Endothelial cell of umbilical vein (primary cell): ENCODE measurements around the gene ADPGK.

Experiments
- EZH2 ChIP-seq: IDR thresholded peaks from 2 replicates; pipeline ENCODE4 v1.6.1; 2012; ENCODE audit warnings: borderline replicate concordance, low read depth, mild to moderate bottlenecking, moderate library complexity, low read length, inconsistent platforms; ENCODE audit not compliant: severe bottlenecking
- FOS ChIP-seq: IDR thresholded peaks from 2 replicates; pipeline ENCODE4 v1.6.1; 2011; ENCODE audit warnings: mild to moderate bottlenecking, low read length, moderate library complexity, borderline replicate concordance; ENCODE audit not compliant: insufficient read depth
- JUN ChIP-seq: IDR thresholded peaks from 2 replicates; pipeline ENCODE4 v1.6.1; 2011; ENCODE audit warnings: borderline replicate concordance, low read depth; ENCODE audit not compliant: insufficient read length, insufficient read depth
- POLR2A ChIP-seq: IDR thresholded peaks from 2 replicates; pipeline ENCODE4 v1.6.1; 2012; ENCODE audit warnings: low read depth, mild to moderate bottlenecking, control low read depth, low read length
- POLR2AphosphoS5 ChIP-seq: IDR thresholded peaks from 2 replicates; pipeline ENCODE4 v1.6.1; 2012; ENCODE audit warnings: low read depth, mild to moderate bottlenecking, control low read depth, low read length, moderate library complexity; ENCODE audit not compliant: insufficient read depth
- TF ChIP-seq, protein P1 (sequence below), 2 donors: IDR thresholded peaks; 1 replicate in 1 of 2; 2 replicates in 1 of 2; pipeline ENCODE4 v1.5.1; 2011; ENCODE audit warnings: low read length in 2 of 2, mild to moderate bottlenecking in 2 of 2, moderate library complexity in 2 of 2, control low read depth in 1 of 2, inconsistent platforms in 1 of 2, low read depth in 1 of 2; ENCODE audit not compliant: insufficient read depth in 1 of 2; ENCODE audit errors: extremely low read depth in 1 of 2

GRCh38 chr15:72818632-72819031 is 35.1 kb upstream of the ADPGK start:
- TF ChIP-seq EZH2 (no peak), POLR2AphosphoS5 (no peak), JUN (no peak), FOS (no peak), POLR2A (no peak)
- TF ChIP-seq, protein P1, sequence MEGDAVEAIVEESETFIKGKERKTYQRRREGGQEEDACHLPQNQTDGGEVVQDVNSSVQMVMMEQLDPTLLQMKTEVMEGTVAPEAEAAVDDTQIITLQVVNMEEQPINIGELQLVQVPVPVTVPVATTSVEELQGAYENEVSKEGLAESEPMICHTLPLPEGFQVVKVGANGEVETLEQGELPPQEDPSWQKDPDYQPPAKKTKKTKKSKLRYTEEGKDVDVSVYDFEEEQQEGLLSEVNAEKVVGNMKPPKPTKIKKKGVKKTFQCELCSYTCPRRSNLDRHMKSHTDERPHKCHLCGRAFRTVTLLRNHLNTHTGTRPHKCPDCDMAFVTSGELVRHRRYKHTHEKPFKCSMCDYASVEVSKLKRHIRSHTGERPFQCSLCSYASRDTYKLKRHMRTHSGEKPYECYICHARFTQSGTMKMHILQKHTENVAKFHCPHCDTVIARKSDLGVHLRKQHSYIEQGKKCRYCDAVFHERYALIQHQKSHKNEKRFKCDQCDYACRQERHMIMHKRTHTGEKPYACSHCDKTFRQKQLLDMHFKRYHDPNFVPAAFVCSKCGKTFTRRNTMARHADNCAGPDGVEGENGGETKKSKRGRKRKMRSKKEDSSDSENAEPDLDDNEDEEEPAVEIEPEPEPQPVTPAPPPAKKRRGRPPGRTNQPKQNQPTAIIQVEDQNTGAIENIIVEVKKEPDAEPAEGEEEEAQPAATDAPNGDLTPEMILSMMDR (IDR thresholded peaks at IDR 0.05; ENCODE audit: extremely low read depth in 1 of 2, insufficient read depth in 1 of 2, low read depth in 1 of 2, low read length in 2 of 2), result no peak
